CD4-positive, alpha-beta T cell treated with Interleukin-6 at 100 ng/mL for 8 hours (primary cell): Measurements from ENCODE around the gene LDLRAD3.

Experiments used
- DNase-seq: peaks from one replicate; pipeline ENCODE4 v3.0.0-alpha.2; 2020; ENCODE audit warnings: mixed read lengths, low spot score

Gene LDLRAD3

DNA sequence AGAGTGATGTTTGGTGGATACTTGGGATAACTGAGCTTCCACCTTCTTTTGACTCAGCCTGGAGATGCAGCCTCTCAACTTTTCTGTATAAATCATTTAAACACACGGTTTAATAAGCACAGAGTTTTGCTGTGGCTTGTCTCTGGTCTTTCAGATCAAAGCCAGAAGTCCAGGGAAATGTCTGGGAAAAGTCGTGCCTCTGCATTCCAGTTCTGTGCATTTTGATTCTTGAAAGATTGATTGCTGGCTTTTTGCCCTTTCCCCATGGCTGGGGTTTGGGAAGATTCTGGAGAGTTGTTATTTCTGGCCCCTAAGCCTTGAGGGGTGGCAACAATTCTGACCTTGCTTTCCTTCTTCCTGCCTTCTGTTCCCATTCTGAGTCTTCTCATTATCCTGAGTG is 191.2 kb downstream of the LDLRAD3 start:
- DNase-seq, result no peak

DNA sequence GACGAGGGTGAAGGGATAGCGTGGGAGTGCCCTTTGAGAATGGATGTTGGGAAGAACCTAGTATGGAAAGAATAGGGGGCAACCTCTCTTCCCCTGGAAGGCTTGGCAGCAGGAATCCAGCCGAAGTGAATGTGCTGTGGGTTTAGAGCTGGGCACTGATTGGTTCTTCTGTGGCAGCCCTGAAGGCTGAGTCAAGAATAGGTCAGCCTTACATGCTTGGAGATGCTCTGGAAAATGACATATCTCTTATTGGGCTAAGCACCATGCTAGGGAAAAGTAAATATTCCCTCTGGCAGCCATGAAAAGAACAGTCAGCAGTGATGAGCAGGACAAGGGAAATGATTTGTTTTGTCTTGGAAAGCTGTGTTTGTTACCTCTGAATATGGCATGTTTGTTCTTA is 195.9 kb downstream of the LDLRAD3 start:
- no peak for DNase-seq

DNA sequence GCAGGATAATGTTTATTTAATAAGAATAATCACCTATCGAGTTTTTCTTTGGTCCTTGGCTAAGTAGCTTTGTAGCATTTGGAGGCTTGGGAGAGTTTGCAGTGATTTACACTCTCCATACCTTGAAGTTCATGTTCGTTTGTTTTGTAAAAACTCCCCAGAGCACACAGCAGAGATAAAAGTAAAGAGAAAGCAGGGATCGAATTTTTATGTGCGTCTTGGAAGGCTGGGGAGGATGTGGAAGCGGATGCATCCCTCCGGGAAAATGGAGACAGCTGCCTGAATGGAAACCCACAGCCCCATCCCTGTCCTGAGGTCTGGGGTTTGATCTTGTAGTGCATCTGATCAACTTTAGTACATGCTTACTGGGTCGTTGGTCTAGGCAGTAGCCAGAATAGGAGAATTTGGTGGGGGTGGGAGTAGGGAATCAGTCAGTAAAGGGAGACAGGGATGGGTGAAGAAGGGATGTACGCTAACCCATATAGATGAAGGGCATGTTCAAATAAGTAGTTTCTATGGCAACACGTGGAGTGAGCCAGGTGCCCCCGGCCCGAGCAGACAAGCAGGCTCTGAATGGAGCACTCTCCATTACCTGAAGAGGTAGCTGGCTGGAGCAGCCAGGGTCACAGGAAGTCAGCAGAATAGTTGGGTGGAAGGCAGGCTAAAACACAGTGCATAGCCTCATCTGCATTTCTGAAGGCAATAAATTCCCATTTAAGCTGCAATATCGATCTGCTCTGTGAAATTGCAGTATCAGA is 197.5 kb downstream of the LDLRAD3 start:
- no peak for DNase-seq

DNA sequence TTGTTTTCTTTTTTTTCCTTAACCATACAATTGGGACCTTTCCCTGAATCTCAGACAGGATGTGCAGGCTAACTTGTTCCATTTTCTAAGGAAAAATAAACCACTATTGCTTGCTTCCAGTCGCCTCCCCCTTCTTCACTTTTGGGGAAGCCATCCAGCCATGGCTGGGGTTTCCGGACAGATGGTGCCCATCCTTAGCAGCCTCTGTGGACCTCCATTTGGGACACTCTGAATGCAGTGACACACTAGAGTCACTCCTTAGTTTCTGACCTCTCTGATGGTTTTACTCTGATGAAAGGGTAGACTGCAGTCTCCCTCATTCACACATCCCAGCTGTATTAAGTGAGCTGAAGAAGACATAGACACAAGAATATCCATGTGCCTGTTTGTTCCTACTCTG is 198.1 kb downstream of the LDLRAD3 start:
- no peak for DNase-seq

DNA sequence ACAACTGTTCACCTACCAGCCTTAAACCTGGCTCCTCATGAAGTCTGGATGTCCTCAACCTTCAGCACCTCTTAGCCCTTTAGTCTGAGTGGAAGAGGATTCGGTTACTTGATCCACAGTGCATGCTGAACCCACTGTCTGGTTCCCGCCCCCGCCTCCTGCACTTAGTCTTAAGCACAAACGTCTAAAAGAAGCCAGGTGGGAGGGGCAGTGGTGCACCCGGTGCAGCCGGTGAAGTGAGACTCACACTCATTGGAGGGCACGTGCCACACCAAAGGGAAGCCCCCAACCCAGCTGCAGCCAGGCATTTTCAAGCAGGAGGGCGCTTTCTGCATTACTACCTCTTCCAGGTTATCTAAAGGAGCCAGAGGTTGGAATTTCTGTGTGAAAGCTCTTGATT is 198.6 kb downstream of the LDLRAD3 start:
- no peak for DNase-seq

DNA sequence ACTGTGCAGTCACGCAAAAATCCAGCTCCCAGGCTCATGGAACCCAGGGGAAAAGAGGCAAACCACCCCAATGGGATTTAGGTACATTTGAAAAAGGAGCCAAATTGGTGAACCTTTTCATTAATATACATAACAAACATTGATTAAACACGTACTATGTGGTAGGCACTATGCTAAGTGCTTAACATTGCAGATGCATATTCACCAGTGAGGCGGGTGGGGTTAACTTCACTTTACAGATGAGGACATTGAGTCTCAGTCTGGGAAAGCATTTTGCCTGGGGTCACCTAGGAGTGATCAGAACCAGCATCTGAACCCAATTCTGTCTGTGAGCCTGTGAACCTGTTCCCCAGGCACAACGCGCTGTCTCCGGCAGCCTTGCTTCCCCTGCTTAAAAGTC is 199.0 kb downstream of the LDLRAD3 start:
- no peak for DNase-seq

DNA sequence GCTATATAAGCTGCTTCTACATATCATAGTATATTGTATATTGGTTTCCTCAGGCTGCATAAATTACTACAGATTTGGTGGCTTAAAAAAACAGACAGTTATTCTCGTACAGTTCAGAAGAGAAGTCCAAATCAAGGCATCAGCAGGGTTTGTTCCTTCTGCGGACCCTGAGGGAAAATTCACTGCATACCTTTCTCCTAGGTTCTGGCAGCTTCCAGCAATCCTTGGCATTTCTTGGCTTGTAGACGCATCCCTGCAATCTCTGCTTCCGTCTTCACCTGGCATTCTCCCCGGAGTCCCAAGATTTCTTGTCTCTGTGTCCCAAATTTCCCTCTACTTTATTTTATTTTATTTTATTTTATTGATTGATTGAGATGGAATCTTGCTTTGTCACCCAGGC is 202.6 kb downstream of the LDLRAD3 start:
- DNase-seq, result no peak

DNA sequence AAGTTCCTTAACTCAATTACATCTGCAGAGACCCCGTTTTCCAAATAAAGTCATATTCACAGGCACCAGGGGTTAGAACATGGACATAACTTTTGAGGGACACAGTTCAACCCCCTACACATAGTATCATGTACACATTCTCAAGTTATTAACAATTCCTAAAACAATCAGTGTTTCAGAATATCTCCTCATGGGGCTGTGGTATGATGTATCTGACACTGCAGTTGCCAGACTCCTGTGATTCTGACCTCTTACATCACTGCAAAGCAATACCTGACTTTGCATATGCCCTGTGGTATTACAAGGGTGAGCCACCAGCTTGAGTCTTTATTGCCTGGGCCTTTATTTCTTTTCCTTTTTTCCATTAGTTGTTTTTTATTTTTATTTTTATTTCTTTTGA is 203.6 kb downstream of the LDLRAD3 start:
- no peak for DNase-seq

DNA sequence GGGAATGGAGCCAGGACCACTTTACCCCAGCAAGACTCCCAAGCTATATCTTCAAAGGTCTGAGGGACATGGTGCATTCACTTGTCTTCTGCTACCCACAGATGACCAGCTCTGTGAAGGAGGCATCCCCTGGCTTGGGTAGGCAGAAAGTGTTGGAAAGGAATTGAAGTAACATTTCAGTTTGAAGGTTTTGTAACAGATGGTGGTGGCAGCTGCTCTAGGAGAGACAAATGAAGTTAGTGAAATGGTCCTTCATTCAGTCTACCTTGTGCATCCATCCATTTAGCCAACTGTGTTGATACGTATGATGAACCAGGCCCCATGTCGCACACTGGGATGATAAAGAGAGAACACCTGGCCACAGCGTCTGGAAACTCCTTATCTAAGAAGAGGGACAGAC is 204.8 kb downstream of the LDLRAD3 start:
- no peak for DNase-seq

DNA sequence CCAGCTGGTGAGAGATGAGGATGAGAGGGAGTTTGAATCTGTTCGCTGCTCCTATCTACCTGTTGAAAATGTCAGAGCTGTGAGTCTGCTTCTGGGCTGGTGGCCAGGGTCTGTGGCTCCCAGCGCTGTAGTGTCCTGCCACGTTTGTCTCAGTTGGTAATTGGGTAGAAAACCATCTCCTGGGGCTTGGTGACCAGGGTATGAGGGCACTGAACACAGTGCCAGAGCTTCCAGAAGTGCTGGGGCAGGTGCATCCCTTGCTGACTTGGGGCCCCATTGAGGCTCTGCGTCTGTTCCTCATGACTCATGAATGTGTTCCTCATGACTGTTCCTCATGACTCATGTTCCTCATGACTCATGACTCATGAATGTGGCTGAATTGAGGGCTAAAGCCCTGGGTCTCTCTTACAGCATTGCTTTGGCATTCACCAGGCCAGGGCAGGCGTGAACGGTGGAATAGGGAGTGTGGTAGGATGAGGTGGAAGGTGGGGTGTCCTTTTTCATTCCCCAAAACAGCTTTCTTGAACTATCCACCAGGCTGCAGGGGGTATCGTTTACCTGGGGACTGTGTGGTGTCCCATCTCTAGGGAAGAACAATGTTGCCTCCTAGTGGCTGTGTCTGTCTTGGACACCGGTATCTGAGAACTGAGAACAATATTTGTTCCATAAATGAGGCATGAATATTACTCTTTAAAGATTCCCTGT is 205.8 kb downstream of the LDLRAD3 start:
- no peak for DNase-seq

DNA sequence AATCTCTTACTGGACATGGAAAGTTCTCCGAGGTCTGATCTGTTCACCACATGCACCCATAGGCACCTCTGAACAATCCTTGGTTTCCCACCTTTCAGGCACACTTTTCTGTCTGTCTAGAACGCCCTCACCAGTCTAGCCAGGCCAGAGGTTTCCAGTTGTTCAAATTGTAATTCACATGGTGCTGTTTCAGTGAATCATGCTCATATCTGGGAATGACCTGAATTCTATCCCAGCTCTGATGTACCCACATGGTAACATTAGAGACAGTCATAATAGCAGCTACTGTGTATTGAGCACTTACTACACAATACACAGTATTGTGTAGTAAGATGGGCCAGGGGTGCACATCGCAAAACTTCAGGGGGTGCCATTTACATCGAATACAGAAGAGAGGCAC is 207.1 kb downstream of the LDLRAD3 start:
- DNase-seq, result no peak

DNA sequence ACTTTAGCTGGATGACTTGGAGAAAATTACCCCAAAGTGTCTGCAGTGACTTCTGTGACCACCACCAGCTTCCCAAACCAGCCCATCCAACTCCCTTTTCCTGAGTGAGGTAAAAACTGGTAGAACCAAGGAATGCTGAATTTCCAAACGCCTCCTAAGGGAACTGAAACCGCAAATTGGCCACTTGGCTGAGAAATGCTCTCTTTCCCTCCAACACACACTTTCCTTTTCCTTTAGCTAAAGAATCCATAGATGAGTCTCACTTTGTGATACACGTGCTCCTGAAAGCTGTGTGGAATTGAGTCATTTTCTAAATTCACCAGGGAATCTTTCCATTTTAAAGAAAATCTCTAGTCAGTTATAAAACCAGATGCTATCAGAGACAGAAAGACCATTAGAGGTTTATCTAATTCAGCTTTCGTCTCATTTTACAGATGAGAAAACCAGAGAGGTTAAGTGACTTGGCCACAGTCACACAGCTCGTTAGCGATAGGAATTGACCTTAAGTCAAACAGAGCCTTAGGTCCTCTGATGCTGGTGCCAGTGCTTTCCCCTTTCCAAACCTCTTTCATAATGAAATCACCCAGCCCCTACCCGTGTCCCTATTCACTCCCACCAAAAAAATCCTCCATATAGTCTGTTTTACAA is 208.2 kb downstream of the LDLRAD3 start:
- no peak for DNase-seq

DNA sequence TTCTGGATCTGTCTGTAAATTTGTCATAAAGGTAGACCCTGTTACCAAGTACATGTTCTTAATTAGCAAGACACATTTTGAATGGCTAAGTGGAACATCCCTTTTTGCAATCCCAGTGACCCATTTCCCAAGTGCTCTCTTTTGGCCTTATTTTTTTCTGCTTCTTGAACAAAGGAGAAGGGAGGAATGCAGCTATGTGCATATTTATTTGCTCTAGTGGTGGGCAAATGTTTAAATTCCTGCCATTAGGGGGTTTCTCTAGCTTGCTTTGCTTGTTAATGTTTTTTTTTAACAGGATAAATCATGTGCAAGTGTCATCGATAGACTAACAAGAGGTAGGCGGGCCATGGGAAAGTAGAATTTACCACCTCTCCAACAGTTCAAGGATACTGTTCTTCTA is 209.7 kb downstream of the LDLRAD3 start:
- DNase-seq, result no peak

DNA sequence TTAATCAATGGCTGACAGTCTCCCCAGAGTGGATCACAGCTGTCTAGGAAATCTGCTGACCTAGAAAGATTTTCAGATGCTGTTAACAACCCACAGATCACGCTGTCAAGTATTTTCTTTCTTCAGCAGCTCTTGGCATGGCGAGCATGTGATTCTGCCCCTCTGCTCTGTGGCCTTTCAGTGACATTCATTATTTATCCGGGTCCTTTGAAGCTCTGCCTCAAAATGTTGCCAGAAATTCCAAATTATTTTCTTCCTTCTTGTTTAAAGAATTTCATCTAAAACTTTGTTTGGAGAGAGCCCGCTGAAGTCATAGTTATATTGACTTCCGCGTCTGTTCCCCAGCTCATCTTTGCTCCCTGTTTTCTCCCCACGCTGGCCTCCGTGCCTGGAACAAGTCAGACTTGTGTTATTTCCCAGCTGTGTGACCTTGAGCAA is 211.3 kb downstream of the LDLRAD3 start:
- no peak for DNase-seq

DNA sequence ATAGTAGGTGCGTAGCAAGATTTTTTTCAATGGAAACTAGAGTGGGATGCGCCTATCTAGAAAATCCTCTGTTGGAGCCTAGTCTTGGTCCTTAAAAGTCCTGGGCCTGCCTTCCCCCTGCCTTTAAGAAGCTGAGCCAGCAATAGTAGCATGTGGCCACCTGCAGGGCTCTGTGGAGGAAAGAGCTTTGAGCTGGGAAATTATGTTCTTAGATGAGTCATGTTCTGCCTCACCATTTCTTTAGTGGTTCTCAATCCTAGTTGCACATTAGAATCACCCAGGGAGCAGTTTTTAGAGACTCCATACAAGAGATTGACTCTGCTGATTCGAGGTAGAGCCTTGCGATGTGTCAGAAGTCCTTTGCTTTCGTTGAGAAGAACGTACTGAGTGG is 211.9 kb downstream of the LDLRAD3 start:
- no peak for DNase-seq

DNA sequence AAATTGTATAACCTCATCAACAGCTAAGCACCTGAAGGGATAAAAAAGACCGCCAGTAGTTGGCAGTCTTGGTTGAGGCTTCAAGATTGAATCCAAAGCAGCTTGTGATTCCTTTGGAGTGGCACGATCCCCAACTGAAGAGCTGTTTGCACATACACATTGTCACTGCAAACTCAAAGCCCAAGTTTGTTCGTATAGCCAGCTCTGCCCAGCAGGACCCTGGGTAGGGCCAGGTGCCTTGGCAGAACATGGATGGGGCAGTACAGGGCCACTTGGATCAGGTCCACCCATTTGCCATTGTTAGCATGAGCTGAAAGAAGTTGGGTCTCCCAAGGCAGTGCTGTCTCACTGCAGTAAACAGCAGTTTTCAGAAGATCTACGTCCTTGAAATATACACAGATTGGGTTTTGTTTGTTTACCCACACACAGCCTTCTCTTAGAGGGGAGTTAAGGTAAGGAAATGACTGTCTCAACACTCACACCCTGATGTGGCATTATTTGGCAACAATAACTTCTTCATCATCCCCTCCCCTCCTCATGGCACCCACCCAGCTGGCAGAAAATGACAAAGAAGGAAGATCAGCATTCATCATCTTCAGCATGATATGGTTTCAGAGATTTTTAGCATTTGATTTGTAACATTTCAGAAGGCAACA is 212.4 kb downstream of the LDLRAD3 start:
- DNase-seq, result no peak

DNA sequence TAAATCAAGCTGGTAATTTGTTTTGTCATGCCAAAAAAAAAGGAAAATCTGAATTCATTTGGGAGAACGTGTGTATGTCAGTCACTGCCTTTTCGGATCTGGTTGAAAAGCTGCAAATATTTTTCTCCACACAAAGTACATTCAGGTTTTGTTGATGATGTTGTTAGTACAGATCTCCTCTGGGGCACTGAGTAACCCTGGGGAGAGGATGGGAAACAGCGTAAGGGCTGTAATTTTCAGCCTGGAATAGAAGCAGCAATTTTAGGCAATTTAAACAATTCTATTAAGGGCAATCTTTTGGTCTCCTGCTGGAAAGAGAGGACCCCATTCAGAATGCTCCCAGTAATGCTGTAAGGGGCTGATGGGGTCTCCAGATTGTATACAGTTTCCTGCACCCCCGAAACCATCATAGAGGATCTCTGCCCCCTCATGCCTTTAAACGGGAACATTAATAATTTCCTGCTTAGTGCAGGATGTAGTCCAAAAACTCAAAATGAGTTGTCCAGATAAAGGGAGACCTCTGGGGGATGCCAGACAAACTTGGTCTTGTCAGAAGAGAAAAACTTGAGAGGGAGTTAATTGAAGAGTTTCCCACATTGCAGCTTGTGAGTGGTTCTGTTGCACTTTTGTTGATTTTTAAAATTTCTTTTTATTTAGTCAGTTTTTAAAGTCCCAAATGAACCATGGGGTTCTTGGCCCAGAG is 213.1 kb downstream of the LDLRAD3 start:
- no peak for DNase-seq

DNA sequence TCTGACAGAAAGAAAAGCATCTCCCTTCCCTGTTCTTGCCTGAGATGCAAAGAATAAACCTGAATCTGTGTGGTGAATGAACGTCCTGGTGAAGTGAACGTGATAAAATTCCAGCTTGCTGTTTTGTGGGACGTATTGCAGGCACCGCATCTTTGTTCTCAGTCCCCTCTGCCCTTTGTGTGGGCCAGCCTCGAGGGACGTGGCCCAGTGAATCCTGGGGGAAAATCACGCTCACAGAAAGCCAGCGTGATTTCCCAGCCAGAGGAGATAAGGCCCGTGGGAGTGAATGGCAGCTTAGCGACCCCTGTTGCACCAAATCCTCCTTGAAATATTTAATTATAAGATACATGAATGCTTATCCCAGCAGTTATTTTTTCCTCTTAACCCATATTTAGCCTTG is 216.2 kb downstream of the LDLRAD3 start:
- DNase-seq, result no peak

DNA sequence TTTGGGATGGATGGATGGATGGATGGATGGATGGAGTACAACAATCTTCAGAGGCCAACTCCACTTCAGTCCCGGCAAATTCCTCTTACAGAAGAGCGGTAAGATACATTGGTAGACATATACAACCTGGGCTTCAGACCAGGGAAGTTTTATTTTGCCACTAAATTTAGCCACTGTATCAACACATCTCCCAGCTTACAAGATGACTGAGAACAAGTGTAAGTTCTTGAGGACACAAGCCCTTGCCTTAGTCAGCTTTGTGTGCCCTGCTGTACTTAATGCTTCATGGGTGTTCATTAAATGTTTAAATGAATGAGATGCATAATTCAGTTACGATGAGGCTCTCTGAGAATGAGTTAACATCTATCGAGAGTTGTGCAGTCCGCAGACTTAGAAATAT is 217.7 kb downstream of the LDLRAD3 start:
- DNase-seq, result no peak

DNA sequence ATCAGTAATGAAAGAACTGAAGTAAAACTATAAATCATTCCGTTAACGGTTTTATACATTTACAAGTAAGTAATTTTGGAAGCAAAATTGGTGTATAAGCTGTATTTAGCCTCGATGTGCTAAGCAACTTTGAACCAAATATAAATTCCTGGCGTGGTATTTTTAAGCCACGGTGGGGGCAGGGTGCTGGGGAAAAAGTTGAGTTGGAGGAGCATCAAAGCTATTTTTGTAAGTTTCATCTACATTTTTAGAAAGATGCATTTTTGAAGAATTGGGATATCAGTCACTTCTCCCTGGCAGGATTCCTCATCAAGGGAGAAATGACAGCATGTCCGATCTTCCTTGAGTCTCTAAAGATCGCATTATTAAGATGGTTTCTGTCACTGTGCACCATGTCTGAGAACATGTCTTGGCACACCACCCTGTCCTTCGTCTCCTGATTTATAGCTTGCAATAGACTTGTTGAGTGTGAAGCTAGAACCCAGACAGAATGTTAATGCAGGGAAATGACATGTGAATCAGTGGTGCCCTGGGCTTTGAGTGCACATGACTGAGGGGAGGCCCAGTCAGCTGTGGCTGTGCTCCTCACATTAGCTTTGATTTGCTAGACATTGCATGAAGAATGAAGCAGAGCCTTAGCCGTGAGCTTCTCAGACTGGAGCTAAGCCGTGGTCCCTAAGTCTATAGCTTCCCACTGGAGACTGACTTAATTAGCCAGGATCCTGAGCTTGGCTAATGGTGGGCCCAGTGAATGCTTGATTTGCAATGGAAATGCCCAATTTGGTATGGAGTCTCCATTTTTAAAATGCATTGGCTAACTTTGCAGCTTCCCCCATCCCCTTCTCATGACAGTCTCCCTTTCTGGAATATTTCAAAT is 218.4 kb downstream of the LDLRAD3 start:
- no peak for DNase-seq

DNA sequence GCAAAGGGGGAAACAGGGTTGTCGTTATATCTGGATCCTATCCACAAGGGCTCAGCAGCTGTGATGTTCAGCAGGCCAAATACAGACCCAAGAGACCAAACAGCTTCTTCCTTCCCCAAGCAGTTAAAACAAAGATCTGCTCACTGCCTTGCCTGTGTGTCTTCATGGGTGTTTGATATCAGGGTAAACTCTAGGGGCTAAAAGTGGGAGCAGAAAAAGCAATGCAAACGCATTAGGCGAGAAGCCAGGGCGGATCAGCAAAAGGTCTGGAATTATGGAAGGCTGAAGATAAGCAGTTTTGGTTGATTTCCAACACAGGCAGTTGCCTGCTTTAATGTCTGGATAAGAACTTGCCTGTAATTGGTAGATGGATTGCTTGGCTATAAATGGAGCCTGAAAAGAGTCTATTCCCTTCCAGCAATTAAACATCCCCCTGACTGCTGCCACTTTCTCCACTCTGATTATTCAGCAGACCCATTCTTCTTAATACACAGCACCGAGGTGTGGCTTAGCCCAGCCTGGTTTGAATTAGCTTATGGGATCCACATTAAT is 219.1 kb downstream of the LDLRAD3 start:
- no peak for DNase-seq
